Measurements from ENCODE around the gene ATP6AP1.

The ATP6AP1 gene

GRCh38 chrX:154440623-154441357 lies 12.3 kb downstream of the ATP6AP1 start:
- no peak for TF ChIP-seq CTCF (IDR thresholded peaks at IDR 0.05; ENCODE audit: low read depth, low read length, missing control alignments)
- no peak for DNase-seq (ENCODE audit: low read depth)
- H3K4me3 ChIP-seq (ENCODE audit: low read depth, low read length), result no peak overlapping the region

GRCh38 chrX:154441564-154441963 lies 13.1 kb downstream of the ATP6AP1 start:
- TF ChIP-seq CTCF (IDR thresholded peaks at IDR 0.05; ENCODE audit: low read depth, low read length, missing control alignments), result no peak
- no peak for DNase-seq (ENCODE audit: low read depth)
- no peak overlapping the region for H3K4me3 ChIP-seq (ENCODE audit: low read depth, low read length)

- no peak for DNase-seq (ENCODE audit: low read depth)
- no peak for TF ChIP-seq CTCF (IDR thresholded peaks at IDR 0.05; ENCODE audit: low read depth, low read length, missing control alignments)
- H3K4me3 ChIP-seq (ENCODE audit: low read depth, low read length), result no peak overlapping the region
Observed at GRCh38 chrX:154441984-154442707, 13.7 kb downstream of the ATP6AP1 start.

GRCh38 chrX:154443479-154443910 lies 15.0 kb downstream of the ATP6AP1 start:
- DNase-seq (ENCODE audit: low read depth), result no peak
- peak overlapping the region; percentile 39 for H3K4me3 ChIP-seq (ENCODE audit: low read depth, low read length)
- TF ChIP-seq CTCF (IDR thresholded peaks at IDR 0.05; ENCODE audit: low read depth, low read length, missing control alignments), result no peak

- TF ChIP-seq CTCF (IDR thresholded peaks at IDR 0.05; ENCODE audit: low read depth, low read length, missing control alignments), result no peak
- no peak for DNase-seq (ENCODE audit: low read depth)
- H3K4me3 ChIP-seq (ENCODE audit: low read depth, low read length), result peak within 1 kb of the TSS; percentile 82
Observed at GRCh38 chrX:154443992-154444754, 15.7 kb downstream of the ATP6AP1 start, which contains the start of gene FAM50A. TSS of gene FAM50A (plus strand) at chrX:154444141. CDS start at chrX:154444236, 95 bp downstream.

- peak overlapping the region; percentile 82 for H3K4me3 ChIP-seq (ENCODE audit: low read depth, low read length)
- no peak for DNase-seq (ENCODE audit: low read depth)
- no peak for TF ChIP-seq CTCF (IDR thresholded peaks at IDR 0.05; ENCODE audit: low read depth, low read length, missing control alignments)
Observed at GRCh38 chrX:154444755-154445246, 16.3 kb downstream of the ATP6AP1 start.
